A204.1 (cell line): ENCODE results near the gene INPP5A.

Source experiments
- FAIRE-seq: peaks from 2 replicates; lab custom pipeline; 2012; peaks lifted over from hg19 to GRCh38; lab: Jason Lieb, UNC

INPP5A gene

DNA sequence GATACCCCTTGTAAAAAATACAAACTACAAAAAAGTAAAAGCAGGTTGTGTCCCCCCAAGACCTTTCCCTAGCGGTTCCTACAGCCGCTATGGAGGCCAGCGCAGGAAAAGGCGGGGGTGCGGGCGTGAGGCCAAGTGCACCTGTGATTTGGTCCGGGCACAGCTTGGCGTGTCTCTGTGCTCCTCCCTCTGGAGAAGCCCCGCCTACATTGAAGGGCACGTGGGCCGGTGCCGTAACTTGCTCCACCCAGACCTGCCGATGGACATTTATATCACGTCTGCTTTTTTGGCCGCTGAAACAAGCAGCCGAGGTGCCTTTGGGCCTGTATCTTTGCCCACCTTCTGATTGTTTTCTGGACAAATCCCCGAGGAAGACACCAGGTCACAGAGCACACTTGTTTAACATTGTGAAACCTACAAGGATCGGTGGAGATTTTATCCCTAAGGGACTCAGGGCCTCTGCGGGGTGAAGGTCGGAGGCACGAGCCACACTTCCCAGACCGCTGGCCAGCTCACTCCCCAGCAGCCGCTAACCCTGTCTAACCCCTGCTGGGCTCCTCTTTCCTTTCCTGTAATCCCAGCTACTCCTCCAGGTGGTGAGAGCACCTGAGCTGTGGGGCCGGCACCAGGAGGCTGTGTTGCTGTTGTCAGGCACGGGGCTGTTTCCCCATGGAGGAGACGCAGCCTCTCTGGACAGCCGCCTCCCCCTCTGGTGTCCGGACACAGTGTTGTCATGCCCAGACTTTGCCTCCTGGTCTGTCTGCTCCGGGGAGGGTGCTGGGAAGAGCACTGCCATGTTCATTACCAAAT, 18.8 kb upstream of the INPP5A start:
- no peak for FAIRE-seq

DNA sequence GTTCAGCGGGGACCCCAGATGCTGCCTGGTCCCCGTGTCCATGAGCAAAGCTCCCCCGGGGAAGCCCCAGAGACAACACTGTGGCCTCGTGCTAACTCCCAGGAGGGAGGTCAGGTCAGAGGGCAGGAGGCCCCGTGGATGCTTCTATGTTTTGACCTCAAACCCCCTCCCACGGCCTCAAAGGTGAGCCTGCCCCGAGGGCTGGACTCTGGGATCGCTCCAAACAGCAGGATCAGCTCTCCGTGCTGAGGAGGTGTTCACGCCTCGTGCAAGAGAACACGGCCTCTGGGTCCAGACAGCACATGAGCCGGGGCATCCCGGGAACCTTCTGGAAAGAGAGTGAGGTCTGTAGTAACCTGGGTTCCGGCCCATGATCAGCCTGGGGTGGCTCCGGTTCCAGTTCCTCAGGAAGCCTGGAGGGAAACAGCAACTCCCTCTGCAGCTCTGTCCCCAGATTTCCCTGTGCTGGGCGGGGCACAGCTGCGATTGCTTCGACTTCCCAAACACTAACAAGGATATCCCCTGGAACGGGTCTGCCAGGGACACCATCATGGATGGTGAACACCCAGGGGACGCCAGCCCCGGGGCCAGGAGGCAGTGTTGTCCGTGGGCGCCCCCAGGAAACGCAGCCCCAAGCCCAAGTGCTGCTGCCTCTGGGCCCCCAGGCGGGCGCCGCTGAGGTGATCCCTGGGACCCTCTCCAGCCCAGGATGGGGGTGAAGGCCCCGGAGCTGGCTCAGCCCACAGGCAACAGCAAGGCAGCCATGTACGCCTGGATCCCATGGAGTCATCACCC, 18.0 kb upstream of the INPP5A start:
- no peak for FAIRE-seq

DNA sequence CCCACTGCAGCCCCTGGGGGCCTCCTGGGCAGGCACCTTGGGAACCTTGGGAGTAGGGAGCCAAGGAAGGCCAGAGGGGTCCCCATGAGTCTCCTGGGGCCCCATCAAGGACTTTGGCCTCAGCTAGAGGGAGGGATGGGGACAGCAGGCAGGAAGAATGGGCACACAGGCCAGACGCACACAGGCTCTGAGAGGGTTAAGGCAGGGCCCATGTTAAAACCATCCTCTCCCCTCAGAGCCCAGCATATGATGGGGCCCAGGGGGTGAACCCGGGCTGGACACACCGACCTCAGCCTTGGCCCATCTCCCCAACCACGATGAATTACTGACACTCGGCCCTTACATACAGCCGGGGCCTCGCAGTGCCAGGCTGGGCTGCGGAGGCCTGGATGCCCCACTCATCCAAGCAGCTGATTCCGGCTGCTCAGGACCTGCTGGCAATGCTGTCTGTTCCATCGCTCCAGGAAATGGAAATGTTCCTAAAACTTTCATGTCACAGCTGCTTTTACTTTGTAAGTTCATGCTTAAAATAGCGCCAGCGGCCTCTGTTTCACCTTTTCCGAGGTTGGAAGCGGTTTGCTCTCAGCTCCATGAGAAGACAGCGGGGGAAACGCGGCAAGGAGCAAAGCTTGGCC, 17.3 kb upstream of the INPP5A start:
- no peak for FAIRE-seq

DNA sequence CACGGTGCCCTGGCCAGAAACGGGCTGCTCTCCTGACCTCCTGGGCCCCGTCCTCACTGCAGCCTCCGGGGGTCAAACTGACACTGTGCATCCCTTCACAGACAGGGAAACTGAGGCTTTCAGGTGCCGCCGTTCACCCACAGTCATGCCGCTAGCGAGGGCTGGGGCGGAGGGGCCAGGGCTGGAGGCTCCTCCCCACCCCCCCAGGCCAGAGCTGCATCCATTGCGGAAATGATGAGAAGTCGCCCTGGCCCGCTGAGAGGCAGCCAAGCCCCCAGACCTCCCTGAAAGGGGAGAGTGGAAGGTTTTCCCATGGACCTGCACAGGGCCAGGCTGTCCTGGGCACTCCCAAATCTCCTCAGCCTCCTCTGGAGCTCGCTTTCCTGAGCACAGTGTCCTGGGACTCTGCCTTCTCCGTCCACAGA, 16.5 kb upstream of the INPP5A start:
- FAIRE-seq = no peak

DNA sequence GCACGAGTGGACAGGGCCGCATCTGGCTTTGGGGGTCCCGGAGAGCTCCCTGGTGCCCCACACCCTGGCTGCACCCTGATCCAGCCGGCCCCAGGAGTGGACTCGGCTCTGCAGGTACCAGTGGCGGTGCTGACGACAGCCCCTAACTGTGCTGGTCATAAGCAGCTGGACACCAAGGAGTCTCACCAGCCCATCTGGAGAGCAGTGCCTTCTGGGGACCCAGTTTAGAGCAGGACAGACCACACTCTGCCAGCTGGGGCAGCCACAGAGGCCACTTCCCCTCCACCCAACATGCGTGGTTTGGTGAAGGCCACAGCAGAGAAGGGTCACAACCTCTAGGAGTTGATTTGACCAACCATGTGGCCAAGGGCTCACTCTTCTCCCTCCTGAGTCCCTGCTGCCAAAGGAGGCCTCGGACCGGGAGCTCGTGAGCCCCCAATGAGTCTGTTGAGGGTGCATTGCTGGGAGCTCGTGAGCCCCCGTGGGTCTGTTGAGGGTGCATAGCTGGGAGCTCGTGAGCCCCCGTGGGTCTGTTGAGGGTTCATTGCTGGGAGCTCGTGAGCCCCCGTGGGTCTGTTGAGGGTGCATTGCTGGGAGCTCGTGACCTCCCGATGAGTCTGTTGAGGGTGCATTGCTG, 16.0 kb upstream of the INPP5A start:
- FAIRE-seq = no peak

DNA sequence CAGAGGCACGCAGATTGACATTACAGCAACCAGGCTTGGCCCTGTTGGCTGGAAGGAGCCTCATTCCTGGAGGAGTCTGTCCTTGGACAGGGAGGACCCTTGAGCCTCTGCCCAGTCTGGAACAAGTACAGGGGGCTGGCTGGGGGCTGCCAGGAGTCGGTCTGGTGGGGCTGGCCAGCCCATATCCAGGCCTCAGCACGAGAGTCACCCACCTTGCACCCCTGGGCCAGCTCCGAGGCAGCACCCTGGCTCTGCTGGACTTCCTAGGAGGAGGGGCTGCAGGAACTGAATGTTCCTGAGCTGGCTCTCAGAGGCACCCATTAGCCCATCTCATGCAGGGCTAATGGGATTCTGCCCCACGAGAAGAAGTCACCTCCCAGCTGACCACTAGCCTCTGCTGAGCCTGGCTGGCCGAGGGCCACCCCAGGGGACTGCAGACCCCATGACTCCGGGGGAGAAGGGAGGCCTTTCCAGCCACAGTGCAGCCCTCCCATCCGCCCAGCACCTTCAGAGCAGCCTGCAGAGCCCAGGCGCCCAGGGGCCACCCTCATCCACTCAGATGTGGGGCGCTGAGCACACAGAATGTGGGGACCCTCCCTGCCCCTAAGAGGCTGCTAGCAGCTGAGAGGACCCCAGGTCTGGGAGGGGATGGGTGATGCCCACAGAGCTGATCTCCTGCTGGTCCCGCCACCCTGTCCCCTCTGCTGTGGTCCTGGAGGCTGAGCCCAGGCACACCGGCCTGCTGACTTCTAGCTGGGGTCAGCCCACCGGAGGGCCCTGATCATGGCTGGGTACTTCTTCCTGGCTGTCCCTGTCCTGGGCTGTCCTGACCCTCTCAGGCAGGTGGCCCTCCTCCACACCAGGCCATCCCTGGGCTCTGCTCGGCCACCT, 14.8 kb upstream of the INPP5A start:
- no peak for FAIRE-seq

DNA sequence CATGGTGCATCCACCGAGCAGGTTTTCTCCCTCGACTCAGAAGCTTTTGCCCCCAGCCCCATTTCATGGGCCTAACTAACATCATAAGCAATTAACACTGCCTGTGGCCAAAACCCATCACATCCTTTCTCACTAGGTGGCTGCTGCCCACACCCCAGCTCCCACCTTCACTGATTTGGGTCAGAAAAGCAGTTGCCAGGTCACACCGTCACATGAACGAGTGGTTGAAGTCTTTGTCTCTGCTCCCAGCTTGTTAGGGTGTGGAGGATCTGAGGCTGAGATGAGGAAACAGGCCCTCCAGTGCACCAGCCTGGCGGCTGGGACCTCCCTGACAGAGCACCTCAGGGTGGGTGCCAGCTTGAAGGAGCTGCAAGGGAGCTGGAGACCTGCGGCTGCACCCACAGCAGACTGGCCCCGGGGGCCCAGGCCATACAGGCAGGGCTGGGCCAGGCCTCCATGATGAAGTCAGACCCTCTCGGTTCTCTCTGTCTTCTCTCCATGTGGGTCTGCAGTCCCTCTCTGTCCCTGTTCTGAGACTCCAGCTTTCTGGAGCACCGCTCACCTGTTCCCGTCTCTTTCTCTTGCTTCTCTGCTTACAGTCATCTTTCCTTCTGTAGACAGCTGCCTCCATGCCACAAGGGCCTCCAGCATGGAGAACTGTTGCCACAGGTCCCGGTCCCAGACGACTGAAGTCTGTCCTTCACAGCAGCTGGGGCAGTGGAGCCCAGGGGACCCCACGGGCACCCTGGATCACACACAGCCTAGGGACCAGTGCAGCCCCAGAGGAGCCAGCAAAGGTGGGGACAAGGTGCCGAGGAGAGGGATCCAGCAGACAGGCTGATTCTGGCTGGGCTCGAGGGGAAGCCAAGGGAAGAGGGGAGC, 13.8 kb upstream of the INPP5A start:
- no peak for FAIRE-seq

DNA sequence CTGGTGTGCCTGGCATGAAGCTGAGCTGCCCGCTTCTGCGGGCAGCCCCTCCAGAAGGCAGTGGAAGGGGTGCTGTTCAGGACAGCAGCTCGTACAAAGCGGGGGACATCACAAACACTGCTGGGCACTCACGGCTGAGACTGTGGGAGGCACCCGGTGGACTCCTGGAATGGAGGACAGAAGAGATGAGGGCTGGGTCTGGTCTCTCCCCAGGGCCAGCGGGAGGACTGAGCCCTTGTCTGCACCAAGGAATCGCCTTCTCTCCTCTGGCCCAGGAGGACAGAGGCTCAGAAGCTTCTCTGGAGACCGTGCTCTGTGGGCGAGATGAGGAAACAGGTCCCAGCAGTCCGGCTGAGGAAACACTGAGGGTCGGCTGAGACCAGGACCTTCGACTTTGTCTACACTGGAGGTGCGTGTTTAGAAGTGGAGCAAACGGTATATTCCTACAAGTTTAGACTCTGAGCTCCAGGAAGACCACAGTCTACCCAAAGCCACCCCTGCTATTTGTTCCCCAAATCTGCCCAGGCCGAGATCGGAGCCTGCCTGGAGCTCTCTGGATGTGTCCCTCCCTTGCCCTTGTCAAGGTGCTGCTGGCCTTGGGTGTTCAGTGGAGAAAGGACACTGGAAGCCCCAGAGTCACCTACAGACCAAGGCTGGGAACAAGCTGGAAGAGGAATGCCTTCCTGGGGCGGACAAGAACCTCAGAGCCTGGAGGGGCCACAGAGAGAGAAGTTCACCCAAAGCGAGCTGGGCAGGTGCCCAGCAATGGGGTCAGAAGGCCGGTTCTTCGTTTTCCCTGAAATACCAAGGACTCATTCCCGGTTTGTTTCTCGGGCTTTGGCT, 12.9 kb upstream of the INPP5A start:
- FAIRE-seq = no peak

DNA sequence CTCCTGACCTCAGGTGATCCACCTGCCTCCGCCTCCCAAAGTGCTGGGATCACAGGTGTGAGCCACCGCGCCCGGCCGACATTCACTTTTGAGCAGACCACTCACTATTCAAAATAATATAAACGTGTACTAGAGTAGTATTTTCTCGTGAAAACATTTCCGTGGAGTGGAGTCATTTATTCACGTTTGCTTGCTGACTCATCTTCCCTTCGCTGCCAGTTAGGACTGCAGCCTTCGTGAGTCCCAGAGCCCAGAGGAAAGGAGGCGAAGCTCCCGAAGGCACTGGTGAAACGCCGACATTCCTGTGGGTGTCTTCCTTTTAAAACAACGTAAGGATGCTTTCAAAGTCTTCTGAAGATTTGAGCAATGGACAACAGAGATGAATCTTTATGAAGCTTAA, 10.9 kb upstream of the INPP5A start:
- no peak for FAIRE-seq

DNA sequence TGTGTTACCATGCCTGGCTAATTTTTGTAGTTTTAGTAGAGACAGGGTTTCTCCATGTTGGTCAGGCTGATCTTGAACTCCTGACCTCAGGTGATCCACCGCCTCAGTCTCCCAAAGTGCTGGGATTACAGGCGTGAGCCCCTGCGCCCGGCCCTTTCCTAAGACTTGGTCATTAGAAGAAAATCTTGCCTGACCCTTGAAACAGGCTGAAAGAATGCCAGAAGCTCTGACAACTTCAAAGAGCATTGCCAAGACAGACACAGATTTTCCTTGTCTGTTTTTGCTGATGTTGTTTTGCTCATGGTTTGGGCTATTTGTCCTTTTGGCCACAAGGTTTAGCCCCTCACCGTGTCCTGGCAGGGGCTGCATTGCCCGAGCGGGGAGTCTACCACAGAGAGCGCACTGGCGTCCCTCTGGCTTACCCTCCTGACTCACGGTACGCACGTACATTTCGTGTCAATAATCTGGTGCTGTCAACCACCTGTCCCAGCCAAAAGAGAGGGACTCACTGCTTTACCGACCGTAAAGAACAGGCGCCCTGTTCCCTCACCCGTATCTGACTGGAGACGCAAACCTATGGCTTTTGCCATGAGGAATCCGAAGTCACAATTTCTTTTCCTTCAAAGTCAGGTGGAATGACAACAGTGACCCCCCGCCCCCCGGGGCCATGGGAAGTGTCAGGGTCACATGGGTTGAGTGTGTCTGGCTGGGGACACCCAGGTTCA, 10.1 kb upstream of the INPP5A start:
- no peak for FAIRE-seq

DNA sequence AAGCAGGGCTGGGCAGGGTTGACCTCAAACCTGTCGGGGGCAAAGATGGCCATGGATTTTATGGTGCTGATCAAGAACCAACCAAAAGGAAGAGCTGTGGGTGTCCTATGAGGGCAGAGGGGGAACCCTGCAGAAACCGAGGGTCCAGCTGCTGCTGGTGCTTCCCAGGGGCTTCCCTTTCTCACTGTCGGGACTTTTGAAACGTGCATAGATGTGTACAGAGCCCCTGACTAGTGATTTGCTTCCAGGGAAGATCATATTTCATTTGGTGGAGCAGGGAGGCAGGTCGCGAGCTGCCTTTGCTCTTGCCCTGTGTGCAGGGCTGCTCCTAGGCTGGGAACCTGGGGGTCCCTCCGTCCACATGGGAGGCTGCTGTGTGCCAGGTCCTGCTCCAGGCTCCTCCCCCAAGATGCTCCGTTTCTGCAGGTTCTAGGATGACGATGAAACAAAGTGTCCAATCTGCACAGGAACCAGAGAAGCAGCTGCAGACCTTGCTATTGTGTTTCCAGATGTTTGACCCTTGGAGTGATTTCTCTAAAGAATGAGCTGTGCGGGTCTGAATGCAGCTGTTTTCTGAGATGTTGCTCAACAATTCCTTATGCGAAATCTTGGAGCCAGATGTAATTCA, 9.4 kb upstream of the INPP5A start:
- FAIRE-seq = no peak

DNA sequence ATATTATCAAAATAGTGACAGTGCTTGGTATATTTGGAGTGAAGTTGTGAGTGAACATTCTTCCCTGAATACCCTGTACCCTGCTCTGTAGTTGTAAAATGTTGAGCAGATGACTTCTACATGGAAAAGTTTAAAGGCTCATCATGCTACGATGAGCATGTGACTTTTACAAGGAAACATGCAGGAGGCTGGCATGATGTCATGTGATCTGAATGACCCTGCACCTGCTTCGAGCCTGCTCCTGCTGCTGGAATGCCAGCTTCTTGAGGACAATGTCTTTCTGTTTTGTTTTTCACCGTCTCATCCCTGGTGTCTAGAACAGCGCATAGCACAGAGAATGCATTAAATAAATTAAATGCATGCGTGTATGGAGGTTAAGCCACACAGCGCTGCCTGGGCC, 5.4 kb upstream of the INPP5A start:
- no peak for FAIRE-seq

DNA sequence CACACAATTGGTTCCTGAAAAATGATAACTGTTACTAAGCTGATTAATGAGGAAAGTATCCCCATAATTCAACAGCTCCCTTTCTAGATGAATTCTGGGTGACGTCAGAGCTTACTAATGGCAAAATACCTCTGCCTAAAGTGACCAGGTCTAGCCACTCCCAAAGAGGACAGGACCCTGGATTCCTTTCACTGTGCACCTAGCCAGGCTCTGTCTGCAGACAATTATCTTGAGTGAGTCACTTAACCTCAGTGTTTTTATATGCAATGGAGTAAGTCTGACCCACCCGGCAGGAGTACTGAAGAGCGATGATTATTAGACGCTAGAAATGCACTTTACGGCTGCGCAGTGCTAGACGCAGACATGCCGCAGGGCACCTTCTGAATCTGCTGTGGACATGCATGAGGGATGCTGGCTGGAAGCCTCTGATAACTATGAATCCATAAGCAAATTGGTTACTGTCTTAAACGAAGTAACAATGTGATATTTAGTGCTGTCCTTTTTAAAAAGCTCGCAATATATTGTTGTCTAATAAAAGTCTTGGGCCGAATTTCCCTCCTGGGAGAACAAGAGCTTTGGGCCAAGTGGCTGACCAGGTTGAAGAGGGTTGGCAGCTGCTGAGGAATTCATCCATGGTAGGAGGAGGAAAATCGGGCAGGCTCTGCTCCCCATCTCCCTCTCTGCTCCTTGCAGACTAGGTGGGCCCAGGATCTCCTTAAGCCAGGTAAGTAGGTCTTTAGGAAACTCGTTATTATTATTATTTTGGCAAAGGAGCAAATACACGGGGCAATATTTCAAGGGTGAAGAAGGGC, 4.6 kb upstream of the INPP5A start:
- no peak for FAIRE-seq

DNA sequence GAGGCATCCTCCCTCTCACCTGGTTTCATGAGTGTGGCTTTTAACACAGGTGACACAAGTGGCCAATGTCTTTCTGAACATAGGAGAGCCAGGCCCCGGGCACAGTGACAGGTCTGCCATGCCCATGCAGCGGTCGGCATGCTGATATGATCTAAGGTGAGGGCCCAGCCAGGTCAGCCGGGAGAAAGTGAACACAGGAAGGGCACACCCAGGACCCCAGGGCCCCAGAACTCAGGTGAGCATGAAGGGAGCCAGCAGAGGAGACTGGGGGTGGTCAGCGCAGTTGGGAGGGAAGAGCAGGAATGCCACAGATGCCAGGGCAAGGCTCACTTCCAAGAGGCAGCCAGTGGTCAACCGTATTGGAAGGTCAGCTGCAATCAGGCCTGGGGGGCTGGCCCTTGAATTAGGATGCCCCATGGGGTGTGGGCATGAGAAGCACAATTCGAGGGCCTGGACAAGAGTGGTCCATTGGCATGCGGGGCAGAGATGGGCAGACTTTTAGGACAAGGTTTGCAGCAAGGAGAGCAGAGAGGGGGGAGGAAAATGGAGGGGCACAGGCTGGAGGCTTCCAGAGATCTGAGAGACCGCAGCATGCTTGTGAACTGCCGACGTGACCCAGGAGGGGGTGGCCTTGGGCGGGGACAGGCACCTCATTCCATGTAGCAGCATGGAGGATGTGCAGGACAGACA, 3.9 kb upstream of the INPP5A start:
- FAIRE-seq = no peak

DNA sequence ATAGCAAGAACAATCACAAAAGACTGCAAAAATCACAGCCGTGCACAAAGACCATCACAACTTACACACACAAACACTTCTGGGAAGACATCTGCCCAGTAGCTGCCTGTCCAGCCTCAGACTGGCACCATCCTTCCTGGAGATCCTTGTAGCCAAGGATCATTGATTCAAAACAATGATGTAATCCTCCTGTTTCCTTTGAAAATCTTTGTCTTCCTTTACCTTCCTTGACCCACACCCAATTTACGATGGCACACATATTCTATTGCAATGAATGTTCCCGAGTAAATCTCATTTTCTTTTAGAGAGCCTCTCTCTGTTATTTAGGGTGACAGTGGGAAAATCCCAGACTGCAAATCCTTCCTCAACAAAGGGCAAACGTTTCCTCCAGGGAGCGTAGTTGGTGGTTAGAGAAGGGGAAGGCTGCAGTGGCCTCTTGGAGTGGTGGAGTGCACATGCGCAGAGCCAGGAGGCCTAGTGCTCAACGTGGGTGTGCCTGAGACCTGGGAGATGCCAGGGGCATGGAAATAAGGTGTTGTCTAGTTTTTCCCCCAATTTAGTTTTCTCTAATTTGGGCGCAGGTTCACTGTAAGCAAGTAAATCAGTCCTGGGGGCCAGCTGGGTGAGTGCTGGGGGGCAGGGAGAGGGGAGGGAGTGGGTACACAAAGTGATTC, 3.1 kb upstream of the INPP5A start:
- FAIRE-seq = no peak

DNA sequence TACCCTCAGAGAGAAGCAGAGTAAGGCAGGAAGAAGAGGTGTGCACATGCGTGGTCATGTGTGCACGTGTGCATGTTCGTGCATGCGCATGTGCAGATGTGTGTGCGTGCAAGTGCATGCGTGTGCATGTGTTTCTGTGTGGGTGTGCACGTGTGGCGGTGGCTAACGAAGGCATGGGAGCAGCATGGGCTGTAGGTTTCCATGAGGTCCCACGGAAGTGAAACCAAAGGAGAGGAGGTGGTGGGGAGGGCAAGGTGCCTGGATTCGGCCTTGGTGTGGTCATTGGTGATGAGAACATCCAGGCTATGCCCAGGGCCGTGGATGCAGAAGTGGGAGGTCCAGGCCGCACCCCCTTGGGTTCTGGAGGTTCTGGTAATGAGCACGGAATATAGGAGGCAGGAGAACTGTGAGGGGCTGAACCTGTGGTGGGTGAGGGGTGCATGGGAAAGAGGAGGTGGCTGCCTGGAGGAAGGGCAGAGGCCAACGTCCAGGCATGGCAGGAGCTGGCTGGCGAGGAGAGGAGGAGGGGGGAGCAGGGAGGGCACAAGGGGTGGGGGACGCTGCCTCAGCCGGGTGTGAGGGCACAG, 2.4 kb upstream of the INPP5A start:
- no peak for FAIRE-seq
